Astrocyte (in vitro differentiated cells and primary cell): Measurements from ENCODE around the gene CACNA1H. TPM values are rescaled to one million over a fixed set of nuclear protein-coding genes. Genes with fewer than 3 reads are reported as not detected.
"Not testable (repeated sequence)": the region's sequence is repeated elsewhere in the genome, so short reads cannot be mapped to it uniquely, and the experiment has no call there.

ENCODE experiments used
- DNase-seq: peaks from one replicate; pipeline ENCODE4 v3.0.0-alpha.2; 2010; ENCODE audit warnings: low read depth
- FAIRE-seq: peaks from 2 replicates; lab custom pipeline; 2011; peaks lifted over from hg19 to GRCh38; lab: Jason Lieb, UNC
- H2AFZ ChIP-seq: 2 replicates; pipeline ENCODE4 v1.6.0; 2012; ENCODE audit warnings: low read depth, low read length, inconsistent platforms
- H3K27ac ChIP-seq: 2 replicates; pipeline ENCODE4 v1.5.1; 2011; ENCODE audit warnings: low read depth, low read length, inconsistent platforms
- H3K27me3 ChIP-seq: 2 replicates; pipeline ENCODE4 v1.6.0; 2011; ENCODE audit warnings: low read length, inconsistent platforms; ENCODE audit not compliant: insufficient read depth
- H3K36me3 ChIP-seq: 2 replicates; pipeline ENCODE4 v1.5.1; 2011; ENCODE audit warnings: low read length, inconsistent platforms; ENCODE audit not compliant: insufficient read depth
- H3K4me1 ChIP-seq: 2 replicates; pipeline ENCODE4 v1.5.1; 2011; ENCODE audit warnings: low read length, inconsistent platforms; ENCODE audit not compliant: insufficient read depth
- H3K4me2 ChIP-seq: 2 replicates; pipeline ENCODE4 v1.6.0; 2012; ENCODE audit warnings: low read length, inconsistent platforms
- H3K4me3 ChIP-seq: 2 replicates; pipeline ENCODE4 v1.5.1; 2011; ENCODE audit warnings: low read depth, mild to moderate bottlenecking, low read length, inconsistent platforms; ENCODE audit not compliant: insufficient read depth
- H3K79me2 ChIP-seq: 2 replicates; pipeline ENCODE4 v1.6.0; 2012; ENCODE audit warnings: mild to moderate bottlenecking, low read length, inconsistent platforms; ENCODE audit not compliant: insufficient read depth
- H3K9ac ChIP-seq: 2 replicates; pipeline ENCODE4 v1.6.0; 2012; ENCODE audit warnings: mild to moderate bottlenecking, low read length, inconsistent platforms
- H3K9me3 ChIP-seq: 2 replicates; pipeline ENCODE4 v1.5.1; 2012; ENCODE audit warnings: low read depth, mild to moderate bottlenecking, low read length, inconsistent platforms; ENCODE audit not compliant: insufficient read depth
- H4K20me1 ChIP-seq: 2 replicates; pipeline ENCODE4 v1.6.0; 2012; ENCODE audit warnings: low read length, inconsistent platforms; ENCODE audit not compliant: insufficient read depth
- H3K27ac Mint-ChIP-seq: one replicate; pipeline ENCODE4 v1.8.0; 2021; ENCODE audit warnings: mild to moderate bottlenecking, mixed read lengths; ENCODE audit not compliant: unreplicated experiment
- H3K27me3 Mint-ChIP-seq: one replicate; pipeline ENCODE4 v1.8.0; 2021; ENCODE audit warnings: low read depth, mixed read lengths; ENCODE audit not compliant: unreplicated experiment
- H3K36me3 Mint-ChIP-seq: one replicate; pipeline ENCODE4 v1.8.0; 2021; ENCODE audit warnings: low read depth, mixed read lengths; ENCODE audit not compliant: unreplicated experiment
- H3K4me1 Mint-ChIP-seq: one replicate; pipeline ENCODE4 v1.8.0; 2021; ENCODE audit warnings: low read depth, mixed read lengths; ENCODE audit not compliant: unreplicated experiment
- H3K4me3 Mint-ChIP-seq: one replicate; pipeline ENCODE4 v1.8.0; 2021; ENCODE audit warnings: mild to moderate bottlenecking, moderate library complexity, mixed read lengths; ENCODE audit not compliant: unreplicated experiment
- H3K9me3 Mint-ChIP-seq: one replicate; pipeline ENCODE4 v1.8.0; 2021; ENCODE audit warnings: mild to moderate bottlenecking, mixed read lengths; ENCODE audit not compliant: unreplicated experiment
- CTCF ChIP-seq: IDR thresholded peaks from 2 replicates; pipeline ENCODE4 v1.5.1; 2011; ENCODE audit warnings: low read depth, mild to moderate bottlenecking, inconsistent platforms, low read length, moderate library complexity; ENCODE audit not compliant: insufficient read depth
- EZH2 ChIP-seq: IDR thresholded peaks from 2 replicates; pipeline ENCODE4 v1.6.1; 2012; ENCODE audit warnings: mild to moderate bottlenecking, low read length, inconsistent platforms; ENCODE audit not compliant: insufficient read depth
- total RNA-seq: library from RNA; stranded (reverse); gene quantifications from 2 replicates; pipeline ENCODE4 v1.2.1, GENCODE V29; 2021

CACNA1H gene
- total RNA-seq, 1 donor from 2014 or later, result 21.7 TPM

GRCh38 chr16:1243363-1243762 lies 90.5 kb downstream of the CACNA1H start:
- H3K4me3 Mint-ChIP-seq, H3K79me2 ChIP-seq, H3K36me3 Mint-ChIP-seq, H3K4me1 Mint-ChIP-seq, H2AFZ ChIP-seq, DNase-seq, H3K9ac ChIP-seq, H3K27me3 ChIP-seq, H3K4me1 ChIP-seq, H3K27ac ChIP-seq, H3K9me3 ChIP-seq, FAIRE-seq, H3K36me3 ChIP-seq, H3K4me3 ChIP-seq, H3K4me2 ChIP-seq, H3K27ac Mint-ChIP-seq, H4K20me1 ChIP-seq, H3K9me3 Mint-ChIP-seq: not testable (repeated sequence)
- H3K27me3 Mint-ChIP-seq, result peaks cover 38% of the 10 kb centered on the region

DNA sequence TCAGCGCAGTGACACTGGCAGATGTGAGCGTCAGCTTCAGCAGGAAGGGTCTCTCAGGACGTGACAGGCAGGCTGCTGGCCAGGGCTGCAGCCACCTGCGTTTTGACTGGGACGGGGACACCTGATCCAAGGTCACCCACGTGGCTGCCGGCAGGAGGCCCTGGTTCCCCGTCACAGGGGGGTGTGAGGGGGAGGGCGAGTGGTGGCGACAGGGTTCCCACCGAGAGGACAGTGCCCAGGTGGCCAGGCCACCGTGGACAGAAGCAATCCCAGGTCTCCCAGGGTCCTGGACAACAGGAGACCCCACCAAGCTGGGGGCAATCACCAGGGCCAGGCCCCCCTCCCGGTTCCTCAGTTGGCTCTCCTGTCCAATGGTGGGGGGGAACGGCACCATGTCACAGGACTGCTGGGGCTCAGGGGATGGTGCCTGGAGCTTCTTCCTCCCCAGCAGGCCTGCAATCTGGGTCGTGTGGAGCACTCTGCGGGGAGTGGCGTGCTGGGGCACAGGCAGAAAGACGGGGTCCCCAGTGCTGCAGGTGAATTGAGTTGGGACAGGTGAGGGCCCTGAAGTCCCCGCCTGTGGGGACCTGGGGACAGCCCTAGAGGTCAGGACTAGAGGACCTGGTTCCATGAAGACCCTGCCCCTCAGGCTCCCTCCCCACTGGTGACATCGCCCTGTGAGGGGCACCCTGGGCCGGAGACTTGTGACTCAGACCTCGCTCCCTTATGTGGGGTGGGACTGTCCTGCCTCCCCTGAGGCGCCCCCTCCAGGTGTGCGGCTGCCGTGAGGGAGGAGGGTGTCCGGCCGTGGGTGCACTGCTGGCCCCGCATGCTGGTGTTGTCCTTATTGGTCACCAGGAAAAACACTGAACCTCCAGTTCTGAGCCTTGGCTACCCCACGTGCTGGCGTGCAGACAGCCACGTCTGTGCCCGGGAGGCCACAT lies 91.3 kb downstream of the CACNA1H start:
- not testable (repeated sequence) for H3K36me3 ChIP-seq, H3K4me1 Mint-ChIP-seq, H3K9me3 Mint-ChIP-seq, H3K27ac ChIP-seq, H4K20me1 ChIP-seq, H3K36me3 Mint-ChIP-seq, H3K4me3 Mint-ChIP-seq, H3K79me2 ChIP-seq, H3K4me2 ChIP-seq, FAIRE-seq, H3K27me3 ChIP-seq, H3K4me1 ChIP-seq, H2AFZ ChIP-seq, H3K4me3 ChIP-seq, H3K9me3 ChIP-seq, H3K9ac ChIP-seq, H3K27ac Mint-ChIP-seq, DNase-seq
- H3K27me3 Mint-ChIP-seq, result peaks cover 34% of the 10 kb centered on the region

GRCh38 chr16:1244881-1245280 lies 92.0 kb downstream of the CACNA1H start:
- no peak overlapping the region for H3K27ac Mint-ChIP-seq
- Histone ChIP-seq H3K27ac (no peak overlapping the region), H3K4me2 (no peak overlapping the region), H3K36me3 (no peaks in the 10 kb centered on the region), H3K4me1 (no peaks in the 10 kb centered on the region), H3K9me3 (no peaks in the 10 kb centered on the region), H4K20me1 (no peaks in the 10 kb centered on the region), H3K79me2 (no peaks in the 10 kb centered on the region), H3K9ac (no peak overlapping the region), H2AFZ (no peak overlapping the region), H3K4me3 (no peak overlapping the region), H3K27me3 (peaks cover 3% of the 10 kb centered on the region)
- H3K9me3 Mint-ChIP-seq, result no peaks in the 10 kb centered on the region
- H3K27me3 Mint-ChIP-seq, result peaks cover 31% of the 10 kb centered on the region
- no peak overlapping the region for H3K4me3 Mint-ChIP-seq
- TF ChIP-seq CTCF, result no peak
- no peak for TF ChIP-seq EZH2
- DNase-seq, result no peak
- FAIRE-seq, result no peak
- H3K4me1 Mint-ChIP-seq, result no peaks in the 10 kb centered on the region
- no peaks in the 10 kb centered on the region for H3K36me3 Mint-ChIP-seq
